Activated CD4-positive, alpha-beta T cell treated with anti-CD3 and anti-CD28 coated beads, Interleukin-2, amount 50 U/mL, for 24 hours (primary cell): ENCODE measurements around the gene TMEM109.
A peak's percentile ranks its signal among the peaks of the same experiment; 100 is the strongest.

ENCODE experiments used
- DNase-seq, 2 donors: peaks; one replicate each; pipeline ENCODE4 v3.0.0-alpha.2; 2020; ENCODE audit warnings: low read depth in 1 of 2, low spot score in 1 of 2

The TMEM109 gene

DNA sequence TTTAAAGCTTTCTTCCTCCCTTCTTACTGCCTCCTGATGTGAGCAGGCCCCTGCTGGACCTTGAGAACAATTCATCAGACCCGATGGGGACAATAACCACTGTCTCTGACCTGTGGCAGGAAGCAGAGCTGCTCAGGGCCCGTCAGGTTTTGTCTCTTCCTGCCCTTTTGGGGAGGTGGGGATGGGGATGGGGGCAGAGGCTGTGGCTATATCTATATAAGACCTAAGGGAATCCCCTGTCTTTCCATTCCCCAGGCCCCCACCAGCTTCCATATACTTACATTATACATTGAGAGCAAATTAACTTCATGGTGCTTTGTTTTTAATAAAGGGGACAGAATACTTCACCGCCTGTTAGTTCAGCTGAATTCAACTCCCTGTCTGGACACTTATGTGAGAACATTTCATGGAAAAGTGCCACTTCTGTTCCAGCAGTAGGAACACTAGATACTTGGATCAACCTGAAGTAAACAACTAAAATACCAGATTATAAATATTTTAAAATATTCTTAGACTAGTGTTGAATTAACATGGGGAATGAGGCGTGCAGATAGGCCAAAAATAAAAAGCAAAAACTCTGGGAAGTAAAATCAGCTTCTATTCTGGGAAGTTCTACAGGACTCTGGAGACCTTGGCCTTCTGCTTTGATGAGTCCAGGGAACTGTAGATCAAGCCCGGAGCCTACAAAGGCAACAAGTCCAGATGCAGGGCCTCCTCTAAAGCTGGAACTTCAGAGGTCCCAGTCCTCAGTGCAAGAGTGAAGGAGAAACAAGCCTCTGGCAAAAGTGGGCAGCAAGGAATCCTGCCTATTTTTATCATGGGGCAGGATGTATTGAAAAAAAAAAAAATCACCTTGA lies 35.5 kb upstream of the TMEM109 start:
- no peak for DNase-seq

- no peak for DNase-seq
Measured at GRCh38 chr11:60879104-60879503, 34.9 kb upstream of the TMEM109 start.

DNA sequence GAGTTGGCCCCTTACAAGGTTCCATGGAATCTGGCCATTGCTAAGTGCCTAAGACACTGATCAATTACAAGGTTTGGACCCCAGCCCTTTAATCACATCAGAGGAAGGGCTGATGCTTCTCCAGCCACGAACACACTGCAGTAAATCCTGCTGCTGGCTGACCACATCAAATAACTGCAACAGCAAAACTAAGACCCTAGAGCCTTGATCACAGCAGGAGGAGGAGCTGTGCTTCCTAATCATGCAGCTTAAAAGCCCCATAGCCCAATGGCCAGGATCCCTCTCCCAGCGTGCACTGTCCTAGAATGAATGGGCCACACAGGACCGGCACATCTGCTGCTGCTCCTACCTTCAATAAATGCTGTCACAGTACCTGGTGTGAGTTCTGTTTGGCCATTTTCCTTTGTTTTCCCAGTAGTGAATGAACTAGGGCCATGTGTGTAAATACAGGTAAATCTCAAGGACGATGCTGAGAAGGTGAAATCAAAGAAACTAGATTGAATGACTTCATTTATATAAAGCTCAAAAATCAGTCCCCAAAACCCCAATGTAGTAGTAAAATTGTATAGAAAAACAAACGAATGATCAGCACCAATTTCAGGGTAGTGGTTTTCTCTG lies 33.9 kb upstream of the TMEM109 start:
- DNase-seq: no peak

GRCh38 chr11:60880643-60881282 lies 33.2 kb upstream of the TMEM109 start:
- no peak for DNase-seq

- no peak for DNase-seq
Measured at GRCh38 chr11:60887556-60887955, 26.4 kb upstream of the TMEM109 start.

- DNase-seq: no peak
Measured at GRCh38 chr11:60889869-60890311, 24.1 kb upstream of the TMEM109 start.

DNA sequence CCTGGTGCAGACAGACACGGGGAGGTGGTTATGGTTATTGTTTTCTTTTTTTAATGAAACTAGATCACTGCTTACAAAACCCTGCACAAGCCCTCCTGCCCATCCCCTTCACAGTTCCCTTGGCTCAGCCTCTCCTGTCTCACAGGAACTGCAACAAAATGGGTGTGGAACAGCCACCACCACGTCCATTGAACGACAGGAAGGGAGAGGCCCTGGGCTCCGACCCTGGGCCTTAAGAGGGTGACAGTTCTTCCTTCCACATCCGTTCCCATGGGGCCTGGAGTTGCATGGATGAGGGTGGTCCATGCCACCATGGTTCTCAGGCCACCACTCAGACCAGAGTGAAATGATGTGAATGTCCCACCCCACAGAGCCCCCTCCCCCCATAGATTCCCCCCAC lies 23.3 kb upstream of the TMEM109 start:
- DNase-seq: no peak

DNA sequence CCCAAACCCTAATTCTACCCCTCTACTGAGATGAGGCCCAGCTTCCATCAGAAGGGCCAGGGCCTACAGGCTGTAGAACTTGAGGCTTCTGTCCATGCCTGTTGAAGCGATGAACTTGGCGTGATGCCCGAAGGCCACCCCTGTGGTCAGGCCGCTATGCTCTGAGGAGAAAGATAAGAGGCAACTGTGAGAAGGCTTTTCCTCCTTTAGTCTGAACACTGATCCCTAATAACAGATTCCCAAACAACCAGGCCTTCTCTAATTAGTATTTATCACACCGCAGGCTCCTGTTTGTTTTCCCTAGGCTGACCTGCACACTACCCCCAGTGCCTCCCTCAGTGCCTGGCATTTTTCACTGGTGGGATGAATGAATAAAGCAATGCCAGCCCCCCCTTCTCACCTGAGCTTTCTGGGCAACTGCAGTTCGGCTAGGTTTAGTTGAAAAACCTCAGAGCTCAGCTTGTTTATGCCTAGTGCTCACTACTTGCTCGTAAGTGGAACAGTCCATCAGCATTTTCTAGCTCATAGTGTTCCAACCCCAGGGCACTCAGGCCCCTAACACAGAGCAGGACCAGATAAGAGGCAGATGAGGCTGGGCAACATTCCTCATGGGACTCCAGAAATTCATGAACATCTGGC lies 22.7 kb upstream of the TMEM109 start:
- DNase-seq: no peak

DNA sequence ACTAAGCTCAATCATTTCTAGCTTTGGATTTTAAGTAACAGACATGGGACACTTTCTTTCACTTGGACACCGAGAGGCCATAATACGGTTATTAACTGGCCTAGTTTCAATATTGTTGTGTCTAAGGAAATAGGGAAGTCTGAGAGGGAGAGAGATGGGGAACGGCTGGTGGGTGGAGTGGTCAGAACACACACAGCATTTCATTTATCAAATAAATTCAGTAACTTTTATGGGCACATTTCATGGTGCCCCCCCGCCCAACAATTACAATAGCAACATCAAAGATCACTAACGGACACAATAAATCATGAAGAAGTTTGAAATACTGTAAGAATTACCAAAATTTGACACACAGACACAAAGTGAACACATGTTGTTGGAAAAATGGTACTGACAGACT lies 18.3 kb upstream of the TMEM109 start:
- DNase-seq: no peak

- no peak for DNase-seq
Measured at GRCh38 chr11:60897496-60897895, 16.5 kb upstream of the TMEM109 start.

DNA sequence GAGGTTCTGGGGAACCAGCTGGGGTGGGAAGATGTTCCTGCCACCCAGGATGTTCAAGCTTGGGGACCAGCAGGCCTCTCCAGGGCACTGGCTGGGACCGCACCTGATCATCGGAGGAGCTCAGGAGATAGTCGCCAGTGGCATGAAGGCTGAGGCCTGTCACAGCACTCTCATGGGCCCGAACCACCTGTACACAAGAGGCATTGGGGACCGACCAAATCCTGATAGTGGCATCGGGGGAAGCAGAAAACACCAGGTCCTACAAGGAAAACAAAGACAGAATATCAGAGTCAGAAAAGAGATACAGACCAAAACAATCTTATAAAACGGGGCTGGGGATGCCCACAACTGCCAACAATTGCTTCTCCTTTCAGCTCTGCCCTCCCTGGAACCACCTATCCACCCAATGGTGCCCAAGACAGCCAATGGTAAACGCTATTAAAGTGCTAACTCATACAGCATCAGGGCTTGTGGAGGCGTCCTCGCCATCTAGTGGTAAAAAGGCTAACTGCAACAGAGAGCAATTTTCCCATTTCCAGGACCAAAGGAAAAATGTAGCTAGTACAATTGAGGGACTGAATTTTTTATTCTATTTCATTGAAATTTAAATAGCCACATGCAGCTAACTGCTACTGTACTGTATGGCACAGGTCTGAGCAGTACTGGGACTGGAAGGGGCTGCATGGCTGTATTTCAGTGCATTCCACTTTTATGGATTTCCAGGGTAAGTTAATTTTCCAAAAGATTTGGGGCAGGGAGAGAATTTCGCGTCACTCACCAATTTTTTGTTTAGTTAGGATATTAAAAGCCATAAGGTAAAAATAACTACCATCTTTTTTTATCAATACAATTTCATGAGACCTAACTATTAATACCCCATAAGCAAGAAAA lies 14.7 kb upstream of the TMEM109 start:
- DNase-seq: no peak

DNA sequence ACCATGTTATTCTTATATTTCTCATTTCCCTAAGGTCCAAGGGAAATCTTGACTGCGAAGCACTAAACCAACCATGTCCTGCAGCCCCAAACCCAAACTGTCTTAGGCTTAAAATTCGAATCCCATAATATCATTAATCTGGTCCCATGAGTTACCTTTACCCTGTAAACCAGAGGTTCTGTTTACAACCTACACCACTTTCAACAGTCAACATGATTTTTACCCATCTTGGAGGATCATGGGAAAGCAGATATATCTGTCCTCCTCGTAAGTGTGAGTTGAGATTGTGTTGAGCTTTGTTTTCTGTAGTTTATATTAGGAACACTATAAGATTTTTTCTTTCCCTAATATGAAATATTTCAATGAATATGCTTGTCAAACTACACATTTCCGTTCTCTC lies 14.0 kb upstream of the TMEM109 start:
- DNase-seq: no peak

- no peak for DNase-seq
Measured at GRCh38 chr11:60900673-60901404, 13.1 kb upstream of the TMEM109 start.

- no peak for DNase-seq
Measured at GRCh38 chr11:60902625-60903024, 11.3 kb upstream of the TMEM109 start.

- no peak for DNase-seq
Measured at GRCh38 chr11:60905047-60905446, 8.9 kb upstream of the TMEM109 start.

GRCh38 chr11:60905551-60906113 lies 8.3 kb upstream of the TMEM109 start:
- DNase-seq: no peak

- peak; percentile 95 to 98 for DNase-seq
Measured at GRCh38 chr11:60906132-60906972, 7.6 kb upstream of the TMEM109 start, which contains the start of gene PRPF19. TSS of gene PRPF19 (minus strand) at chr11:60906585. CDS start at chr11:60906382, 203 bp downstream.

GRCh38 chr11:60908803-60909202 lies 5.2 kb upstream of the TMEM109 start:
- DNase-seq: no peak
